ENCODE results near the gene IFT122.
"Not testable (repeated sequence)": the region's sequence is repeated elsewhere in the genome, so short reads cannot be mapped to it uniquely, and the experiment has no call there.

IFT122 gene

DNA sequence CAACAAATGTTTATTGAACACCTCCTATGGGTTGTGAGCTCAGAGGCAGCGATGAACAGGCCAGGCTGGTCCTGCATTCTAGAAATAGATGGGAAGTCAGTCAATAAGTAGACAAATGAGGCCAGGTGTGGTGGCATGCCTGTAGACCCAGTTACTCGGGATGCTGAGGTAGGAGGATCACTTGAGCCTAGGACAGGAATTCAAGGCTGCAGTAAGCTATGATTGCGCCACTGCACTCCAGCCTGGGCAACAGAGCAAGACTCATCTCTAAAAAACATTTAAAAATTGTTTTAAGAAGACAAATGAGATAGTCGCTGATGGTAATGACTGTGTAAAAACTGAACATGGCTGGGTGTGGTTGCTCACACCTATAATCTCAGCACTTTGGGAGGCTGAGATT lies 84.1 kb downstream of the IFT122 start:
- no peak for DNase-seq

DNA sequence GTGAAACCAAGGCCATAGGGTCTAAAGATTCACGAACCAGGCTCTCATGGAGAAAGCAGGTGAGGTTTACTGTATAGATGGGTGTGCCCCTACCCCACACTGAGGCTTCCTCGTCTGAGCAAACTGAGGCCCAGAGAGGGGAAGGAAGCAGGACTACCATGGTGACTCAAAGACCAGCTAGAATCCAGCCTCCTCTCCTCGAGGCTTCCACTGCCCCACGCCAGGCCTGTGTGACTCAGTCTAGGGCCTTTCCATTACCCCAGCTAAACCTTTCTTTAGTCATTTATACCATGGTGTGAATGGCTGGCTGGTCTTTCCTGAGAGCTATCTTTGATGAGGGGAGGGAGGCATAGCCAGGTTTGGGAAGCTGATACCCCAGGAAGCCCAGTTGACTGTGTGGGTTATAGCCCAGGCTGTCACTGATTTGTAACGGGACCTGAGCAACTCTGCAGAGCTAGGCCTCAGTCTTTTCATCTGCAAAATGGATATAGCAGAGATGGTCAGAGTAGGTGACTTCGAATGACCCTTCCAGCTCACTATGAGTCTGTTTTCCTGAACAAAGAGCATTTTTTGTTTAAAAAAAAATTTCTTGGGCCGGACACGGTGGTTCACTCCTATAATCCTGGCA lies 85.4 kb downstream of the IFT122 start:
- DNase-seq: peak; percentile 85 to 96

DNA sequence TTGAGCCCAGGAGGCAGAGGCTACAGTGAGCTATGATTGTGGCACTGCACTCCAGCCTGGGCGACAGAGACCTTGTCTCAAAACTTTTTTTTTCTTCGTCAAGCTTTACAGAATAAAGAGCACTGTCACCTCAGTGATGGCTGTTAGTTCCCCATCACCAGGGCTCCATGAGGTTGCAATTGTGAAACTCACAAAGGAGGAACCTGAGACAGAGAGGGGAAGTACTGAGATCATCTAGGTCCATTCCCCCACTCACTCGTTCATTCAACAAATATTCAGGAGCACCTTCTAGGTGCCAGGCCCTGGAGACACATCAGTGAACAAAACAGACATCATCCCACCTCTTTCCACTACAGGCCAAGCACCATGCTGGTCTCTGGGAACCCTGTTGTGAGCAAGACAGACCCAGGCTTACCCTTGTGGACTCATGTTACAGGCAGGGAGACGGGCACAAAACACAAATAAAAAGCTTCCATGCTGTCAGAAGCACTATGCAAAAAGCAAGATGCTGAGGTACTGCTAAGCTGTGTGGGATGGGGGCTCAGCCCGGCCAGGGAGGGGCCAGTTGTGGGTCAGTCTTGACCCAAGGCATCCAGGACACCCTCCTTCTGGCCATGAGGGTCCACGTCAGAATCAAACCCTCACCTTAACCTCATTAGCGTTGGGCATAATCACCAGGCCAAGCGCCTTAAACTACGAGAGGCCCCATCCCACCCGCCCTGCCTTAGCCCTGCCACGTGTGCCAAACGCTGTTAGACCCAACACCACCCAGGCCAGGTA lies 86.3 kb downstream of the IFT122 start:
- peak; percentile 86 to 95 for DNase-seq

DNA sequence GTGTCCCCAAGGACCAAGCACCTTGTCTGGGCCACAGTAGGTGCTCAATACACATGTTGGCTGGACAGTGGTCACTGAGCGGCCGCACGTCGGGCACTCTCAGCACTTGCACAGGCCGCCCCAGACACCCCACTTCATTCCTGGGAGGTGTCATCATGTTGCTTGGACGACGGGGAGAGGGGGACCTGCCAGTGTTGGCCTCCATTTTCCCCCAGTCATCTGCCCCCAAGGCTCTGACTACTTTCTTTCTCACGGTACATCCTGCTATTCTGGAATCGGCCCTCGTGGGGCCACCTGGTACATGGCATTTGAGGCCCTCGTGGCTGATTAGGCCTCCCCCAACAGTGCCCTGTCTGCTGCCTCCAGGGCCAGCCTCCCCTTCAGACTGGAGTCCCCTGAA lies 87.2 kb downstream of the IFT122 start:
- no peak for DNase-seq

DNA sequence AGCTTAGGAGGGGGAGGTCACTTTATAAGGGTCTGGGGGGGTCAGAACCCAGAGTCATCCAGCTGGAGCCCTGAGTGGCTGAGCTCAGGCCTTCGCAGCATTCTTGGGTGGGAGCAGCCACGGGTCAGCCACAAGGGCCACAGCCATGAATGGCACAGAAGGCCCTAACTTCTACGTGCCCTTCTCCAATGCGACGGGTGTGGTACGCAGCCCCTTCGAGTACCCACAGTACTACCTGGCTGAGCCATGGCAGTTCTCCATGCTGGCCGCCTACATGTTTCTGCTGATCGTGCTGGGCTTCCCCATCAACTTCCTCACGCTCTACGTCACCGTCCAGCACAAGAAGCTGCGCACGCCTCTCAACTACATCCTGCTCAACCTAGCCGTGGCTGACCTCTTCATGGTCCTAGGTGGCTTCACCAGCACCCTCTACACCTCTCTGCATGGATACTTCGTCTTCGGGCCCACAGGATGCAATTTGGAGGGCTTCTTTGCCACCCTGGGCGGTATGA lies 88.6 kb downstream of the IFT122 start, which contains the start of gene RHO:
RHO (plus strand) TSS at position 51 of the 512 bp plus-strand sequence; CDS start at position 146, 95 bp downstream.
- peak; percentile 36 to 75 for DNase-seq

DNA sequence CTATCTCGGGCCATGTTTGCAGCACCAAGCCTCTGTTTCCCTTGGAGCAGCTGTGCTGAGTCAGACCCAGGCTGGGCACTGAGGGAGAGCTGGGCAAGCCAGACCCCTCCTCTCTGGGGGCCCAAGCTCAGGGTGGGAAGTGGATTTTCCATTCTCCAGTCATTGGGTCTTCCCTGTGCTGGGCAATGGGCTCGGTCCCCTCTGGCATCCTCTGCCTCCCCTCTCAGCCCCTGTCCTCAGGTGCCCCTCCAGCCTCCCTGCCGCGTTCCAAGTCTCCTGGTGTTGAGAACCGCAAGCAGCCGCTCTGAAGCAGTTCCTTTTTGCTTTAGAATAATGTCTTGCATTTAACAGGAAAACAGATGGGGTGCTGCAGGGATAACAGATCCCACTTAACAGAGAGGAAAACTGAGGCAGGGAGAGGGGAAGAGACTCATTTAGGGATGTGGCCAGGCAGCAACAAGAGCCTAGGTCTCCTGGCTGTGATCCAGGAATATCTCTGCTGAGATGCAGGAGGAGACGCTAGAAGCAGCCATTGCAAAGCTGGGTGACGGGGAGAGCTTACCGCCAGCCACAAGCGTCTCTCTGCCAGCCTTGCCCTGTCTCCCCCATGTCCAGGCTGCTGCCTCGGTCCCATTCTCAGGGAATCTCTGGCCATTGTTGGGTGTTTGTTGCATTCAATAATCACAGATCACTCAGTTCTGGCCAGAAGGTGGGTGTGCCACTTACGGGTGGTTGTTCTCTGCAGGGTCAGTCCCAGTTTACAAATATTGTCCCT lies 89.6 kb downstream of the IFT122 start:
- no peak for DNase-seq

DNA sequence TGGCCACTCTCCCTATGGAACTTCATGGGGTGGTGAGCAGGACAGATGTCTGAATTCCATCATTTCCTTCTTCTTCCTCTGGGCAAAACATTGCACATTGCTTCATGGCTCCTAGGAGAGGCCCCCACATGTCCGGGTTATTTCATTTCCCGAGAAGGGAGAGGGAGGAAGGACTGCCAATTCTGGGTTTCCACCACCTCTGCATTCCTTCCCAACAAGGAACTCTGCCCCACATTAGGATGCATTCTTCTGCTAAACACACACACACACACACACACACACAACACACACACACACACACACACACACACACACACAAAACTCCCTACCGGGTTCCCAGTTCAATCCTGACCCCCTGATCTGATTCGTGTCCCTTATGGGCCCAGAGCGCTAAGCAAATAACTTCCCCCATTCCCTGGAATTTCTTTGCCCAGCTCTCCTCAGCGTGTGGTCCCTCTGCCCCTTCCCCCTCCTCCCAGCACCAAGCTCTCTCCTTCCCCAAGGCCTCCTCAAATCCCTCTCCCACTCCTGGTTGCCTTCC lies 90.3 kb downstream of the IFT122 start:
- DNase-seq: peak; percentile 48 to 89

DNA sequence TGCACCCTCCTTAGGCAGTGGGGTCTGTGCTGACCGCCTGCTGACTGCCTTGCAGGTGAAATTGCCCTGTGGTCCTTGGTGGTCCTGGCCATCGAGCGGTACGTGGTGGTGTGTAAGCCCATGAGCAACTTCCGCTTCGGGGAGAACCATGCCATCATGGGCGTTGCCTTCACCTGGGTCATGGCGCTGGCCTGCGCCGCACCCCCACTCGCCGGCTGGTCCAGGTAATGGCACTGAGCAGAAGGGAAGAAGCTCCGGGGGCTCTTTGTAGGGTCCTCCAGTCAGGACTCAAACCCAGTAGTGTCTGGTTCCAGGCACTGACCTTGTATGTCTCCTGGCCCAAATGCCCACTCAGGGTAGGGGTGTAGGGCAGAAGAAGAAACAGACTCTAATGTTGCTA lies 90.8 kb downstream of the IFT122 start:
- DNase-seq: no peak

DNA sequence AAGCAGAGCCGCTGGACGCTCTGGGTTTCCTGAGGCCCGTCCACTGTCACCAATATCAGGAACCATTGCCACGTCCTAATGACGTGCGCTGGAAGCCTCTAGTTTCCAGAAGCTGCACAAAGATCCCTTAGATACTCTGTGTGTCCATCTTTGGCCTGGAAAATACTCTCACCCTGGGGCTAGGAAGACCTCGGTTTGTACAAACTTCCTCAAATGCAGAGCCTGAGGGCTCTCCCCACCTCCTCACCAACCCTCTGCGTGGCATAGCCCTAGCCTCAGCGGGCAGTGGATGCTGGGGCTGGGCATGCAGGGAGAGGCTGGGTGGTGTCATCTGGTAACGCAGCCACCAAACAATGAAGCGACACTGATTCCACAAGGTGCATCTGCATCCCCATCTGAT lies 91.7 kb downstream of the IFT122 start:
- peak; percentile 28 to 59 for DNase-seq

DNA sequence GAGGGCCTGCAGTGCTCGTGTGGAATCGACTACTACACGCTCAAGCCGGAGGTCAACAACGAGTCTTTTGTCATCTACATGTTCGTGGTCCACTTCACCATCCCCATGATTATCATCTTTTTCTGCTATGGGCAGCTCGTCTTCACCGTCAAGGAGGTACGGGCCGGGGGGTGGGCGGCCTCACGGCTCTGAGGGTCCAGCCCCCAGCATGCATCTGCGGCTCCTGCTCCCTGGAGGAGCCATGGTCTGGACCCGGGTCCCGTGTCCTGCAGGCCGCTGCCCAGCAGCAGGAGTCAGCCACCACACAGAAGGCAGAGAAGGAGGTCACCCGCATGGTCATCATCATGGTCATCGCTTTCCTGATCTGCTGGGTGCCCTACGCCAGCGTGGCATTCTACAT lies 92.2 kb downstream of the IFT122 start:
- no peak for DNase-seq

DNA sequence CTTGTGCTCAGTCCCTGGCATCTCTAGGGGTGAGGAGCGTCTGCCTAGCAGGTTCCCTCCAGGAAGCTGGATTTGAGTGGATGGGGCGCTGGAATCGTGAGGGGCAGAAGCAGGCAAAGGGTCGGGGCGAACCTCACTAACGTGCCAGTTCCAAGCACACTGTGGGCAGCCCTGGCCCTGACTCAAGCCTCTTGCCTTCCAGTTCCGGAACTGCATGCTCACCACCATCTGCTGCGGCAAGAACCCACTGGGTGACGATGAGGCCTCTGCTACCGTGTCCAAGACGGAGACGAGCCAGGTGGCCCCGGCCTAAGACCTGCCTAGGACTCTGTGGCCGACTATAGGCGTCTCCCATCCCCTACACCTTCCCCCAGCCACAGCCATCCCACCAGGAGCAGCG lies 93.4 kb downstream of the IFT122 start:
- DNase-seq: no peak

DNA sequence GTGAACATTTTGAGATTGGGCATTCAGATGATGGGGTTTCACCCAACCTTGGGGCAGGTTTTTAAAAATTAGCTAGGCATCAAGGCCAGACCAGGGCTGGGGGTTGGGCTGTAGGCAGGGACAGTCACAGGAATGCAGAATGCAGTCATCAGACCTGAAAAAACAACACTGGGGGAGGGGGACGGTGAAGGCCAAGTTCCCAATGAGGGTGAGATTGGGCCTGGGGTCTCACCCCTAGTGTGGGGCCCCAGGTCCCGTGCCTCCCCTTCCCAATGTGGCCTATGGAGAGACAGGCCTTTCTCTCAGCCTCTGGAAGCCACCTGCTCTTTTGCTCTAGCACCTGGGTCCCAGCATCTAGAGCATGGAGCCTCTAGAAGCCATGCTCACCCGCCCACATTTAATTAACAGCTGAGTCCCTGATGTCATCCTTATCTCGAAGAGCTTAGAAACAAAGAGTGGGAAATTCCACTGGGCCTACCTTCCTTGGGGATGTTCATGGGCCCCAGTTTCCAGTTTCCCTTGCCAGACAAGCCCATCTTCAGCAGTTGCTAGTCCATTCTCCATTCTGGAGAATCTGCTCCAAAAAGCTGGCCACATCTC lies 94.5 kb downstream of the IFT122 start:
- peak in 1 of 2 donors; percentile 82 for DNase-seq

DNA sequence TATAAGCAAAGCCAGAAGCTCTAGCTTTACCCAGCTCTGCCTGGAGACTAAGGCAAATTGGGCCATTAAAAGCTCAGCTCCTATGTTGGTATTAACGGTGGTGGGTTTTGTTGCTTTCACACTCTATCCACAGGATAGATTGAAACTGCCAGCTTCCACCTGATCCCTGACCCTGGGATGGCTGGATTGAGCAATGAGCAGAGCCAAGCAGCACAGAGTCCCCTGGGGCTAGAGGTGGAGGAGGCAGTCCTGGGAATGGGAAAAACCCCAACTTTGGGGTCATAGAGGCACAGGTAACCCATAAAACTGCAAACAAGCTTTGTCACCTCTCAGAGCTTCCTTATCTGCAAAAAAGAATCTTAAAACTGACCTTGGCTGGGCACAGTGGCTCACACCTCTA lies 95.1 kb downstream of the IFT122 start:
- no peak for DNase-seq

DNA sequence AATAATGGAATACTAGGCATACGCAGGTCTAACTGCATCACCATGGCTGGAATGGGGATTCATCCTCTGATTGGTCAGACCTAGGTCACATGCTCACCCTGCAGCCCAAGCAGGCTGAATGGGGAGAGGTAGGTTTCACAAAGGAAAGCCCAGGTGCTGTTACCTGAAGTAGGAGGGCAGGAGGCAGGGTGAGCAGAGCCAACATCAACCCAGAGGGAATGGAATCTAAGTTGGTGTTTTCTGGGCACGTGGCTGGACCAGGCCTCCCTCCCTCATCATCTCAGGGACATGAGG lies 96.3 kb downstream of the IFT122 start:
- DNase-seq: no peak

DNA sequence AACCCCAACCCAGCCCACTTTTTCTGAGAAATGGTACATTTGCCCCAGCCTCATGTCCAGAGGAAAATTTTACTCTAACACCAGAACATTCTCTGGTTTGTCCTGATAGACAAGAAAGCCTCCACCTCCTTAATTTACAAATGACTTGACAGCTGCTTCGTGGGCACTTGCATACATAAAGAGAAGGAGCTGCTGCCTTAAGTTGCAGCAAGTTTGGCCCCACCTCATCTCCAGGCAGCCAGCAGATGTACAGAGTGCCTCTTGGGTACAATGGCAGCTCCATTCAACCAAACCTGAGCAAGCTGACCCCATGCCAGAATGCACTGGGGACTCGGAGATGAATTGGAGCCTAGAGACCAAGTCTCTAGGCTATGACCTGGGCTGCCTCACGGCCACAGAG lies 96.8 kb downstream of the IFT122 start:
- DNase-seq: no peak

DNA sequence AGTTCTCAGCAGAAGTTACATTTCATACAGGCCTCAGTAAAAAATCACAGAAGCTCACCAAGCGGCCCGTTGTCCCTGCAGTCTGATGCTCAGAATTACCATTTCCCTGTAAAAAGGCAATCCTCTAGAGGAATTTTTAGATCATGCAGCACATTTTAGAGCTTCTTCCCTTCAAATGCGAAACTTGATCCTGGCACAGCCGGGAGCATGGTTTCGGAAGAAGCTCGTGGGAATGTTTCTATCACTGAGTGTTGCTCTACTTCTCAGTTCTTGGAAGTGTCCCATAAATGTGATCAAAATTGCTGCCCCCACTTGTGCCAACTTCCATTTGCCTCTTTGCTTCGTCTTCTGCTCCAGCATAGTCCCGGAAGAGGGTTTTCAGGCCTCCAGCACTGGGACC lies 99.2 kb downstream of the IFT122 start:
- no peak for DNase-seq

DNA sequence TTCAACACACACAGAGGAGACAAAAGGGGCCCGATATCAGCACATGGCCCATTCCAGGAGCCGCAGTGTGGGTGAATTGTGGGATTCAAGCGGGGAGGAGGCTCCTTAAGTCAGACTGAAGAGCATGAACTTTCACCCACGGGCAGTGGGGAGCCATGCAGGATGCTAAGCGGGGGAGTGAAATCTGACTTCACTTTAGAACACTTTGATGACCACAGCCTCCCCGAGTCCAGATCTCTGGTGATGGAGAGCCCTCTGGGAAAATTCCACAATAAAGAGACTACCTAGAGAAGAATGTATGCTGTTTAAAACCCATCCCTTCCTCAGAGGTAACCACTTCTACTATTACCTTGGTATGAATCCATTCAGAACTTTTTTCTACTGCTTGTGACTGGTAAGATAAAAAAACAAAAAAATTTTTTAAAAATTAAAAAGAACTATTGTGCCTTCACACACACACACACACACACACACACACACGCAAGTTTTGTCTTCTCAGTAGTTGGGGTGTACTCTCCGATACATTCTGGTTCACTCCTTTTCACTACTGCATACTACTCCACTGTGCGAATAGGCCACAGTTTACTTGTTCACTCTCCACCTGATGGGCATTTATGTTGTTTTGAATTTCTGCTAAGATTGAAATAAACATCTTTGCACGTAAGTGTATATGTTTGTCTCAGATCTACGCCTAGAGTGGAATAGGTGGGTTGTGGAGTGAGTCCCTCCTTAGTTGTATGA lies 100.9 kb downstream of the IFT122 start:
- no peak for DNase-seq

DNA sequence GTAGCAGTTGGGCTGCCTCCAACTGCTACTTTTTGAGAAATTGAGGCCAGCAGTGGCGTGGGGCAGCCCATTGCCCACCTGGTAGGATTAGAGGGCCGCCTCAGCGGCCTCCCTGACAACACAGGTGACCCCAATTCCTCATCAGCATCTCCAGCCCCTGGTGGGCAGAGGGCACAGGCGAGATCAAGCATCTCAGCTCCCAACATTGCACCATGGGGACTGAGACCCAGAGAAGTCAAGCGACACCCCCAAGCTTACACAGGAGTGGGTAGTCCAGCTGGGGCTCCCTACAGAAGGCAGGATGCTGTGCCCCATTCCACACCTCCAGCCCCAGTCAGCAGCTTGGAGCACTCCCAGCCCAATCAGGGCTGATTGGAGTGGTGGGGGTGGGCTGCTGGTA lies 102.7 kb downstream of the IFT122 start:
- no peak for DNase-seq

DNA sequence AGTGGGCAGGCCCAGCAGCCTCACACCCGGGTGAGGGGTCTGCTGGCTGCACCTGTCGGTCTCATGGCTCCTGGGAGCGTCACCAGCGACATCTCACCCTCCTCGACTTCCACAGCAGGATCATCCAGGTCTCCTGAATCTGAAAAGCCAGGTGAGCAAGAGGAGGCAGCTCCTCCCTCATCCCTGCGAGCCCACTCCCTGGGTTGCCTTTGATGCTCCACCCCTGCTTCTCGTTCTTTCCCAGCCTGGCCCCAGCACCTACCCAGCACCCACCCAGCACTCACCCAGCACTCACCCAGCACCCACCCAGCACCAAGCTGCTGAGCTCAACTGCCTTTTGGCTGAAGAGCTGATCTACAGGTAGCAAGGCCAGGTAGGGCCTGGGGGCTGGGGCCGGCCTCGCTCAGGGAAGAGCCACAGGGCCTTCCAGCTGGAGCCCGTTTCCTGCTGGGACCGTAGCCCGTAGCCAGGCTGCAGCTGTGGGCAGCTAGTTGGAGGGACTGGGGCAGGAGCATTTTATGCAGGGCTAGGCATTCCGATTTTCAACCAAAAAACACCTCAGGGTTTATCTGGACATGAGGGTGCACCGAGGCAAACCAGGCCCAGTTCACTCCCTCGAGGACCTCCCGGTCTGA lies 103.2 kb downstream of the IFT122 start, which contains the start of gene H1-8:
H1-8 (plus strand) TSS at position 20 of the 635 bp plus-strand sequence; CDS start at position 64, 44 bp downstream.
- DNase-seq: no peak

DNA sequence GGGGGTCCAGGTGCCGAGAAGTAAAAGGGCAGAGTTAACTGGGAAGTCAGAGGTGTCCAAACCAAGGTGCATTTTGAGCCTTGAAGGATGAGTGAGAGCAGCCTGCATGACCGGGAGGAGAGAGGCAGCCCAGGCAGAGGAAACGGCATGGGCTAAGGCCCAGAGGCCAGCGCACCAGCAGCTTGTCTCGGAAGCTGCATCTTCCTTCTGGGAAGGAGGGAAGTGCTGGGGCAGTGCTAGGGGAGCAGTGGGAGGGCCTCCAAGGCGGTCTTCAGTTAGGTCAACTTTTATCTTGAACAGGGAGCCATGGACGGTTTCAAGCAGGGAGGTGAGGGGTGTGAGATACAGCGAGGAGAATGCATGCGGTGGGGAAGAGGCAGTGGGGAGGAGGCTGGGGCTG lies 104.0 kb downstream of the IFT122 start:
- DNase-seq: no peak

DNA sequence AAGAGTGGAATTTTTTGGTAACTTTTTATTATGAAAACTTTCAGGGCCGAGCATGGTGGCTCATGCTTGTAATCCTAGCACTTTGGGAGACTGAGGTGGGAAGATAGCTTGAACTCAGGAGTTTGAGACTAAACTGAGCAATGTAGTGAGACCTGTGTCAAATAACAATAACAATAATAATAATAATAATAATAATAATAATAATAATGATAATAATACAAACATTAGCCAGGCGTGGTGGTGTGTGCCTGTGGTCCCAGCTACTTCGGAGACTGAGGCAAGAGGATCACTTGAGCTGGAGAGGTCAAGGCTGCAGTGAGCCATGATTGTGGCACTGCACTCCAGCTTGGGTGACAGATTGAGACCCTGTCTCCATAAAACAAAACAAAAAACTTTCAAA lies 105.9 kb downstream of the IFT122 start:
- DNase-seq: not testable (repeated sequence)

DNA sequence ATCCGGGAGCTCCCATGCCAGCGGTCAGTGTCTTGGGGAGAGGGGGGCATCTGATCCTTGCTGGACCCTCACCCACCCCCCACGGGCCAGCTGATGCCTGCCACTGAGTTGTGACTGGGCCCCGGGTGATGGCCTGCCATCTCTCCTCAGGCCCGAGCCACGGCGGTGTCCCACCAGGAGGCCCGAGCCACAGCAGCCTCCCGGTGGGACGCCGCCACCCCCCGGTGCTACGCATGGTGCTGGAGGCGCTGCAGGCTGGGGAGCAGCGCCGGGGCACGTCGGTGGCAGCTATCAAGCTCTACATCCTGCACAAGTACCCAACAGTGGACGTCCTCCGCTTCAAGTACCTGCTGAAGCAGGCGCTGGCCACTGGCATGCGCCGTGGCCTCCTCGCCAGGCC lies 107.2 kb downstream of the IFT122 start:
- no peak for DNase-seq
